Inflammatory macrophage (primary cell): ENCODE measurements around the gene TSHZ1.

Source experiments
- DNase-seq, 2 donors: peaks; one replicate each; pipeline ENCODE4 v3.0.0-alpha.2; 2020 to 2022
- total RNA-seq, 18 experiments: gene quantifications; one replicate each; lab custom pipeline; 2026; ENCODE audit warnings: mixed read lengths in 6 of 18, inconsistent platforms in 2 of 18; lab: John Stamatoyannopoulos, UW

The TSHZ1 gene
- total RNA-seq = 1.4 to 24.1 (median 12.8) reads per million in 18 experiments

GRCh38 chr18:75210274-75211001 lies at the start of gene TSHZ1:
Gene TSHZ1 (plus strand): TSS chr18:75210797. CDS start chr18:75211877, 1,080 bp downstream.
- peak; percentile 70 to 76 for DNase-seq

DNA sequence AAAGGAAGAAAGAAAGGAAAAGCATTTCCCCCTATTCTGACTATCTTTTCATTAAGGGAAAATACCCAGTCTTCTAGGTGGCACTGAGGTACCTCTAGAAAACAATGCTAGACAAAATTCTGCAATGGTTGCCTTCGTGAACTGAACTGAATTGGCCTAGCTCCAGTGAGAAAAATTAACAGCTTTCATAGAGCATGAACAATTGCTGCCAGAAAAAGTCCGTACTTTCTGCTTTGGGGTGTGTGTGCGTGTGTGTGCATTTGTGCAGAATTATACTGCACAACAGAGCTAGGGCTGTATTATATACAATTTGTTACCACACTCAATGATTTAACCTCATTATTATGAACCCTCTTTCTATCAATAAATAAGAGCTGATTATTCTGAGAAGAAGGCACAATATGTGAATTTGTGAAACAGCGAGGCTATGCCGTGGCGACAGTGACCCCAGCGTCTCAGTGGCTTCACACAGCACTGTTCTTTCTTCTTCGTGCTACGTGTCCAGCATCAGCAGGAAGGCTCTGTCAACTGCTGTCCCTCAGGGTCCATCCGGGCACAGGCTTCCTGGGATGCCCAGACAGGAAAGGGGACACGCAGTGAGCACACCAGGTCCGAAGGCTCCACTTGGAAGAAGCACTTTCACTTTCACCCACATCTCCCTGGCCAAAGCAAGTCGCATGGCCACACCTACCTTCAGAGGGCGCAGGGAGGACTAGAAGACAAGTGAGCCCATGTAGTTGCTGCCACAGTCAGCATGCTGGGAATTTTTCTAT lies 49.2 kb upstream of the TSHZ1 start:
- peak; percentile 28 to 50 for DNase-seq

- DNase-seq = no peak
Observed at GRCh38 chr18:75162467-75162866, 48.1 kb upstream of the TSHZ1 start.

GRCh38 chr18:75162978-75163377 lies 47.6 kb upstream of the TSHZ1 start:
- no peak for DNase-seq

- no peak for DNase-seq
Observed at GRCh38 chr18:75163736-75164135, 46.9 kb upstream of the TSHZ1 start.

- DNase-seq = no peak
Observed at GRCh38 chr18:75164479-75164878, 46.1 kb upstream of the TSHZ1 start.

DNA sequence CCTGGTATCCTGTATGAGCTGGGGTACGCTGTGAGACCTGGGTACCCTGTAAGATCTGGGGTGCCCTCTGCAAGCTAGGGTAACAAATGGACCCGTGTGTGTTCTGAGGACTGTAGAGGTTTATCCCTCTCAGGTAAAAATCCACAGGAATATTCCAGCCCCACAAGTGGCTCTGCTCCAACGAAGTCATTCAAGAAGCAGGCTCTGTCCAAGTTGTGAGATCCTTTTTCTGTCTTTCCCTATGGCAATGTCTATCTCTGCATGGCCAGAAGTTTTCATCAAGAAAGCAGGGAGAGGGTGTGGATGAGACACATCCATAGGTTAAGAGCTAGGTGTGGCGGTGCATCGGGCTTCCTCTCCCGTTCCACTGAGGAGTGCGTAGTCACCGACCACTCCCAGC lies 44.7 kb upstream of the TSHZ1 start:
- DNase-seq = no peak

GRCh38 chr18:75167137-75167536 lies 43.5 kb upstream of the TSHZ1 start:
- DNase-seq = no peak

- DNase-seq = no peak
Observed at GRCh38 chr18:75167759-75168618, 42.6 kb upstream of the TSHZ1 start.

GRCh38 chr18:75168619-75169018 lies 42.0 kb upstream of the TSHZ1 start:
- no peak for DNase-seq

DNA sequence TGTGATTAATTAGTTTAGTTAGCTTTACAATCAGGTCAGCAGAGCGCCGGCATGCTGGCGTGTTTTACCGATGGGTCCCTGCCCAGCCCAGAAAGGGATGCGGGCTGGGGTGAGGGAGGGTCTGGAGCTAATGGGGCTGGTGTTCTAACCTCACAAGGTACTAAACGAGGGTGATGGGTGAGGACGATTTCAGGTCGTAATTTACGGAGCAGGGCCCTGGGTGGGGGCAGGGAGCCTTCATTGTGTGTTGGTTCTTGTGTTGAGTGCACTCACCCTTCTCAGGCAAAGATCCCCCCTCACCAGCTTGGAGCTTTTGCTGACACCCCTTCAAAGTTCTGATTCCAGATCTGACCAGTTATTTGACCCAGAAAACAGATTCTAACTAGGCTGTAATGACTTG lies 41.2 kb upstream of the TSHZ1 start:
- no peak for DNase-seq

GRCh38 chr18:75170022-75170789 lies 40.4 kb upstream of the TSHZ1 start:
- no peak for DNase-seq

DNA sequence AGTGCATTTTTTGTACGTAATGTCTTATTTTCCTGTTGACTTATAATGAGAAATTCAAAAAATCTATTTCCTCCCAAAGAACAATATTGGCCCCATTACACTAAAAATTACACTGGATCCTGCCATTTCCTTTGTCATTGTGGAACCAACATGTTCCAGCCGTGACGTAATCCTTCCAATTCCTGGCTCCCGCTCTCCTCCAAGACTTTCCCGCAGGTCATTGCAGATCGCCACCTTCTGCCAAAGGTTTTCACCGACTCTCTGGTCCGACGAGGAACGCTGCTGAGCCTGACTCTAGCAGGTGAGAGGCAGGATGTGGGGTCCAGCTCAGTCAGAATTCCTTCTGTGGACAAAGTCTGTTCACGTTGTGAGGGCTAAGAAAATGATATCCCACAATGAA lies 39.7 kb upstream of the TSHZ1 start:
- no peak for DNase-seq

GRCh38 chr18:75172299-75173124 lies 38.1 kb upstream of the TSHZ1 start:
- no peak for DNase-seq

- peak; percentile 41 to 51 for DNase-seq
Observed at GRCh38 chr18:75173125-75173432, 37.5 kb upstream of the TSHZ1 start.

DNA sequence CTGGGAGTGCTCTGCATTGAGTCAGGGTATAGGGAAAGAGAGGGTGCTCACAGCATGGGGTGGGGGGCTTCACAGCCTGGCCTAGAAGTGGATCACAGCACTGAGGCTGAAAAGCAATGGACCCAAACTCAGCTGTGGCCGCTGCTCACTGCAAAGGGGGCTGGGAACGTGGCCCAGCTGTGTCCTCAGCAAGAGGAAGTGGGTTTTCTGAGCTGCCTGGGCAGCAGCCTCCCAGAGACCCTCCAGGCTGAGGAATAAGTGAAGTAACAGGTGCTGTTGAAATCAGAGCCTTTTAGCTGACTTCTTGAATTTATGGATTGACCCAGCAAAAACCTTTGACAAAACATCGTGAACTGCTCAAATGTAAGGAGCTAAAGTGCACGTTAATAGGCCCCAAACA lies 36.9 kb upstream of the TSHZ1 start:
- no peak for DNase-seq

DNA sequence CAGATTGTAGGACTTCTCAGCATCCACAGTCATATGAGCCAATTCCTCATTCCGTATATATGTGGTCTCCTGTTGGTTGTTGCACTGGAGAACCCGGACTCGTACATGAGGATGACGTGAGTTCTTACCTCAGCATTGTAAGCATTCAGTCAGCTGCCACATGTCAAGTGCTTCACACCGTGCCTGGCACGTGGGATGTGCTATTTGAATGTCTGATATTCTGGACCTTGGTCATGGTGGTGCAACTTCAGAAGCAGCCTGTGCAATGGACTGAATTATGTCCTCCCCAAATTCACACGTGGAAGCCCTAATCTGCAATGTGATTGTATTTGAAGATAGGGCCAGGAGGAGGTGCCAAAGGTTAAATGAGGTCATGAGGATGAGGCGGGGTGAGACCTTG lies 33.7 kb upstream of the TSHZ1 start:
- DNase-seq = no peak

- no peak for DNase-seq
Observed at GRCh38 chr18:75178376-75178775, 32.2 kb upstream of the TSHZ1 start.

DNA sequence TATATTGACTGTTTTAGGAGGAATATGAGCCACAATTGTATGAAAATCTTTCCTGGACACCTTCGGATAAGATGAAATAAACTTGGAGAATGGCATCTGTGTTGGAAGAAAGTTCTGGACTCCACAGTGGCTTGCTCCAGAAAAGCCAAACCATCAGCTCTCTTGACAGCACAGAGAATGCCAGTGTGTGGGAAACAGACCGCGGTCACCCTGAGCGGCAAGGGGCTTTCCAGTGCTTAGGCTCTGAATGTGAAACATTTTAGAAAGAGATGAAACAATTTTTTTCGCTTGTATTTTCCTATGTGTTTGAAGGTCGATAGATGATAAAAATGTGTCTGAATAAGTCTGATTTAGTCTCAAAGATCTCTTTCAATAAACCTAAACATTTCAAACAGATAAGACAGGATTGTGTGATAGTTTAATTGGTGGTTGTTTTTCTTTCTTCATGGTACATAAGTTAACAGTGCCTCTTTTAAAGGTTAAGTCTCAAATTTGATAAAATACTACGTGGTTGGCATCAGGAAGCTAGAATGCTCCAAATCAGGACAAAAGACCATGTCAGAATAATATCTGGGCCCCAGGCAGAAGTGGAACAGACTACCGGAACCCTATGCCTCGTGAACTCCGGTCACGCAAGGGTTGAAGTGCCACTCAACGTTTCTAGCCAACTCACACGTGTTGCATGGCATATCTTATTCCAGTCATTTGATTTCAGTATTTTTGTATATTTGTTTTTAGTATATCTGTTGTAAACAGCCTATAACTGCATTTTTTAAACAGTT lies 30.6 kb upstream of the TSHZ1 start:
- no peak for DNase-seq

GRCh38 chr18:75183524-75183923 lies 27.1 kb upstream of the TSHZ1 start:
- no peak for DNase-seq
